HCT116 (cell line): ENCODE measurements around the gene CS. TPM values are rescaled to one million over a fixed set of nuclear protein-coding genes. Genes with fewer than 3 reads are reported as not detected.

ENCODE experiments used
- ATAC-seq: fragments of 200-7000 bp; cut with Tn5 transposase; 2 replicates; pipeline ENCODE4 v1.9.1; 2020; ENCODE audit warnings: mild to moderate bottlenecking, moderate library complexity
- BruUV-seq: library from RNA; stranded (reverse); fragments of 400-500 nt; replicated peaks from 2 replicates; lab custom pipeline; 2021; lab: Mats Ljungman, UMichigan
- CTCF ChIA-PET: fragments of 300-600 bp; sonication (Branson Sonifier 250); formaldehyde crosslinking; loops from one replicate; lab custom pipeline; 2021; ENCODE audit warnings: antibody characterized with exemption; lab: Charles Lee
- POLR2A ChIA-PET: fragments of 300-600, 350-600 bp; sonication (Branson Sonifier 250); formaldehyde crosslinking; loops from one replicate; lab custom pipeline; 2021; ENCODE audit warnings: antibody characterized with exemption; lab: Charles Lee
- RAD21 ChIA-PET, 2 experiments: fragments of 300-600 bp; sonication (Branson Sonifier 250); formaldehyde crosslinking; loops; one replicate each; lab custom pipeline; 2023; ENCODE audit warnings: low total read pairs in 2 of 2; ENCODE audit not compliant: uncharacterized antibody in 2 of 2, unreplicated experiment in 2 of 2, low non-redundant PET in 1 of 2; lab: Charles Lee
- DNase-seq: peaks from one replicate; pipeline ENCODE4 v3.0.0-alpha.2; 2010; ENCODE audit warnings: low read depth, low spot score
- H2AFZ ChIP-seq: fragments of 200-600 bp; shearing (Covaris generic), sonication (generic); 2 replicates; pipeline ENCODE4 v1.6.1; 2017; ENCODE audit warnings: low read depth, mixed run types, mixed read lengths, antibody characterized with exemption, low read length; ENCODE audit not compliant: poor library complexity, severe bottlenecking
- H3K27ac ChIP-seq: 2 replicates; pipeline ENCODE4 v1.5.1; 2012; ENCODE audit warnings: low read depth, low read length
- H3K27me3 ChIP-seq: fragments of 200-600 bp; sonication (generic); 2 replicates; pipeline ENCODE4 v1.6.1; 2016; ENCODE audit warnings: mixed run types, low read length, mixed read lengths; ENCODE audit not compliant: insufficient read depth
- H3K36me3 ChIP-seq, 2 experiments: fragments of 200-500 bp in 1 of 2; fragments of 200-600 bp in 1 of 2; sonication (Bioruptor generic) in 1 of 2; sonication (generic) in 1 of 2; 2 replicates each; pipeline versions ENCODE4 v1.5.1 to v1.6.1; 2014 to 2016; ENCODE audit warnings: low read length in 2 of 2, inconsistent platforms in 1 of 2, mixed read lengths in 1 of 2, mixed run types in 1 of 2; ENCODE audit not compliant: insufficient read depth in 2 of 2, control insufficient read depth in 1 of 2
- H3K4me1 ChIP-seq, 2 experiments: fragments of 200-600 bp in 1 of 2; sonication (generic) in 1 of 2; 2 replicates each; pipeline versions ENCODE4 v1.5.1 to v1.6.1; 2012 to 2017; ENCODE audit warnings: low read length in 2 of 2, inconsistent platforms in 1 of 2, mild to moderate bottlenecking in 1 of 2, mixed read lengths in 1 of 2, mixed run types in 1 of 2, moderate library complexity in 1 of 2; ENCODE audit not compliant: insufficient read depth in 2 of 2, control insufficient read depth in 1 of 2
- H3K4me2 ChIP-seq: fragments of 200-600 bp; sonication (generic); 2 replicates; pipeline ENCODE4 v1.6.1; 2017; ENCODE audit warnings: mixed run types, low read length, mixed read lengths
- H3K4me3 ChIP-seq, 2 experiments: fragments of 200-600 bp in 1 of 2; sonication (generic) in 1 of 2; replicated peaks in 1 of 2; 2 replicates each; pipeline ENCODE4 v1.5.1; 2011 to 2016; ENCODE audit warnings: low read length in 2 of 2, control low read depth in 1 of 2, low read depth in 1 of 2, mild to moderate bottlenecking in 1 of 2, mixed read lengths in 1 of 2, mixed run types in 1 of 2
- H3K79me2 ChIP-seq: fragments of 200-600 bp; sonication (generic); 2 replicates; pipeline ENCODE4 v1.6.1; 2017; ENCODE audit warnings: mild to moderate bottlenecking, mixed run types, low read length, moderate library complexity, mixed read lengths; ENCODE audit not compliant: insufficient read depth
- H3K9ac ChIP-seq: fragments of 200-600 bp; sonication (generic); 2 replicates; pipeline ENCODE4 v1.6.1; 2016; ENCODE audit warnings: low read length, mixed read lengths
- H3K9me2 ChIP-seq: fragments of 200-600 bp; sonication (generic), shearing (Covaris generic); 2 replicates; pipeline ENCODE4 v1.6.1; 2017; ENCODE audit warnings: mixed run types, mild to moderate bottlenecking, moderate library complexity; ENCODE audit not compliant: insufficient read depth
- H3K9me3 ChIP-seq, 2 experiments: fragments of 200-500 bp in 1 of 2; fragments of 200-600 bp in 1 of 2; sonication (Bioruptor generic) in 1 of 2; sonication (generic) in 1 of 2; 2 replicates each; pipeline ENCODE4 v1.6.1; 2014 to 2017; ENCODE audit warnings: low read length in 2 of 2, mixed read lengths in 2 of 2, inconsistent platforms in 1 of 2, low read depth in 1 of 2, mild to moderate bottlenecking in 1 of 2, mixed run types in 1 of 2, moderate library complexity in 1 of 2; ENCODE audit not compliant: control insufficient read depth in 1 of 2, insufficient read depth in 1 of 2
- H4K20me1 ChIP-seq: fragments of 200-600 bp; sonication (generic), shearing (Covaris generic); 2 replicates; pipeline ENCODE4 v1.6.1; 2017; ENCODE audit warnings: mixed run types, mild to moderate bottlenecking, moderate library complexity; ENCODE audit not compliant: insufficient read depth
- ATF3 ChIP-seq: IDR thresholded peaks from 2 replicates; pipeline ENCODE4 v1.6.1; 2012
- CBX3 ChIP-seq: IDR thresholded peaks from 2 replicates; pipeline ENCODE4 v1.6.1; 2012; ENCODE audit warnings: low read depth
- CEBPB ChIP-seq: IDR thresholded peaks from 2 replicates; pipeline ENCODE4 v1.6.1; 2012; ENCODE audit warnings: low read depth
- EGR1 ChIP-seq: IDR thresholded peaks from 2 replicates; pipeline ENCODE4 v1.6.1; 2012; ENCODE audit warnings: low read depth
- ELF1 ChIP-seq: IDR thresholded peaks from 2 replicates; pipeline ENCODE4 v1.6.1; 2012; ENCODE audit warnings: low read depth, borderline replicate concordance
- EZH2 ChIP-seq: fragments of 200-600 bp; sonication (generic); IDR thresholded peaks from 2 replicates; pipeline ENCODE4 v1.6.1; 2017; ENCODE audit warnings: antibody characterized with exemption, mixed run types
- FOSL1 ChIP-seq: IDR thresholded peaks from 2 replicates; pipeline ENCODE4 v1.6.1; 2012; ENCODE audit warnings: low read depth
- JUND ChIP-seq: IDR thresholded peaks from 2 replicates; pipeline ENCODE4 v1.6.1; 2012
- MAX ChIP-seq: IDR thresholded peaks from 2 replicates; pipeline ENCODE4 v1.6.1; 2012
- POLR2AphosphoS5 ChIP-seq: IDR thresholded peaks from 2 replicates; pipeline ENCODE4 v1.6.1; 2011; ENCODE audit warnings: mild to moderate bottlenecking, low read depth, low read length, moderate library complexity
- RAD21 ChIP-seq: IDR thresholded peaks from 2 replicates; pipeline ENCODE4 v1.6.1; 2012; ENCODE audit warnings: low read depth, mild to moderate bottlenecking
- SP1 ChIP-seq: IDR thresholded peaks from 2 replicates; pipeline ENCODE4 v1.6.1; 2012; ENCODE audit warnings: low read depth
- SRF ChIP-seq: IDR thresholded peaks from 2 replicates; pipeline ENCODE4 v1.6.1; 2012; ENCODE audit warnings: low read depth
- YY1 ChIP-seq: IDR thresholded peaks from 2 replicates; pipeline ENCODE4 v1.6.1; 2011; ENCODE audit warnings: low read length, low read depth, moderate library complexity, mild to moderate bottlenecking; ENCODE audit not compliant: insufficient replicate concordance; ENCODE audit errors: extremely low read depth
- ZFX ChIP-seq: fragments of 450-650 bp; IDR thresholded peaks from 2 replicates; pipeline ENCODE4 v1.6.1; 2017
- ZNF274 ChIP-seq: fragments of 200-500 bp; sonication (Bioruptor generic); IDR thresholded peaks from 2 replicates; pipeline ENCODE4 v1.6.1; 2014; ENCODE audit warnings: mild to moderate bottlenecking, low read depth, low read length, inconsistent platforms
- intact Hi-C: fragments of 100-400 bp; cut with micrococcal nuclease; formaldehyde crosslinking; loops from 2 replicates; pipeline ENCODE4 v1.10.0; 2022
- total RNA-seq: library from RNA; stranded (reverse); gene quantifications from one replicate; pipeline ENCODE4 v1.2.1, GENCODE V29; 2021; ENCODE audit not compliant: unreplicated experiment
- TF ChIP-seq, protein P1 (sequence below): IDR thresholded peaks from 2 replicates; pipeline ENCODE4 v1.6.1; 2012; ENCODE audit warnings: low read depth
- TF ChIP-seq, protein P2 (sequence below), 3 experiments: fragments of 200-600 bp in 1 of 3; sonication (generic) in 1 of 3; IDR thresholded peaks in 2 of 3; conservative IDR thresholded peaks in 1 of 3; 2 replicates each; pipeline ENCODE4 v1.5.1; 2012 to 2017; ENCODE audit warnings: low read depth in 2 of 3, low read length in 2 of 3, antibody characterized with exemption in 1 of 3, borderline replicate concordance in 1 of 3, control low read depth in 1 of 3, mild to moderate bottlenecking in 1 of 3, mixed read lengths in 1 of 3, mixed run types in 1 of 3, moderate library complexity in 1 of 3; ENCODE audit not compliant: insufficient read depth in 1 of 3
- TF ChIP-seq, protein P3 (sequence below): IDR thresholded peaks from 2 replicates; pipeline ENCODE4 v1.6.1; 2011; ENCODE audit warnings: mild to moderate bottlenecking, low read length, moderate library complexity; ENCODE audit not compliant: insufficient replicate concordance; ENCODE audit errors: extremely low read depth

The CS gene
- total RNA-seq, 1 experiment from 2014 or later, result 270 TPM

DNA sequence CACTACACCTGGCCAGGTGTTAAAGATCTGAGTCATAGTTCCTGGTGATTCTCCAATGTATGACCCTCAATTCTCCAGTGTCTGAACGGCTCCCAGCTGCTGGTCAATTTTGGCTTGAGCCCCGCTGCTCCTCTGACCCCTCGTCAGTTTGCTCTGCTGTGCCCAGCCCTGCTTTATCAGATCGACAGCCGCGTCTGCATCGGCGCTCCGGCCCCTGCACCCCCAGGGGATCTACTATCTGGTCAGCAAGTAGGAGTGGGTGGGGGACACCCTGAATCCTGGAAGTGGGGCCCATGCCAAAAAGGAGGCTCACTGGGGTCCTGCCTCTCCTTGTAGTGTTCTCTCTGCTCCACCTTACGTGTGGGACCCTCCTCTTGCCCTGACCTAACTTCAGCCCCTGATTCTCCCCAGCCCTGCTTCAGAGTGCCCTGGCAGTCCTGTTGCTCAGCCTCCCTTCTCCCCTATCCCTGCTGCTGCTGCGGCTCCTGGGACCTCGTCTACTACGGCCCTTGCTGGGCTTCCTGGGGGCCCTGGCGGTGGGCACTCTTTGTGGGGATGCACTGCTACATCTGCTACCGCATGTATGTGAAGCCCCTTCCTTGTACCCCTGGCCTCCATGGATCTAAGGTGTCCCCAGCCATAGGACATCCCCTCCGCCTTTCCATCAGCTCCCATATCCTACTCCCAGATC is 65.2 kb downstream of the CS start:
- no peaks in the 10 kb centered on the region for H3K9me3 ChIP-seq
- ChIA-PET POLR2A (no interaction called here), CTCF (no interaction called here), RAD21 (no interaction called here)
- H3K4me3 ChIP-seq, result no peak overlapping the region
- no peak overlapping the region for H3K27ac ChIP-seq
- H3K9me2 ChIP-seq, result no peaks in the 10 kb centered on the region
- ATAC-seq (no peak), DNase-seq (no peak)
- intact Hi-C loops, result no loop called here
- H3K4me1 ChIP-seq, result peaks cover 0 to 6% of the 10 kb centered on the region in 2 experiments; a peak in 1 of 4 replicates
- no peak overlapping the region for H3K9ac ChIP-seq
- peaks cover 0 to 3% of the 10 kb centered on the region in 2 experiments; a peak in 2 of 4 replicates for H3K36me3 ChIP-seq
- no peak for TF ChIP-seq ZFX
- TF ChIP-seq CBX3, result no peak
- no peak for TF ChIP-seq EGR1
- TF ChIP-seq SP1, result no peak
- TF ChIP-seq ZNF274, result no peak
- TF ChIP-seq EZH2, result no peak
- no peak for TF ChIP-seq CEBPB
- TF ChIP-seq JUND, result no peak
- TF ChIP-seq, protein P1, sequence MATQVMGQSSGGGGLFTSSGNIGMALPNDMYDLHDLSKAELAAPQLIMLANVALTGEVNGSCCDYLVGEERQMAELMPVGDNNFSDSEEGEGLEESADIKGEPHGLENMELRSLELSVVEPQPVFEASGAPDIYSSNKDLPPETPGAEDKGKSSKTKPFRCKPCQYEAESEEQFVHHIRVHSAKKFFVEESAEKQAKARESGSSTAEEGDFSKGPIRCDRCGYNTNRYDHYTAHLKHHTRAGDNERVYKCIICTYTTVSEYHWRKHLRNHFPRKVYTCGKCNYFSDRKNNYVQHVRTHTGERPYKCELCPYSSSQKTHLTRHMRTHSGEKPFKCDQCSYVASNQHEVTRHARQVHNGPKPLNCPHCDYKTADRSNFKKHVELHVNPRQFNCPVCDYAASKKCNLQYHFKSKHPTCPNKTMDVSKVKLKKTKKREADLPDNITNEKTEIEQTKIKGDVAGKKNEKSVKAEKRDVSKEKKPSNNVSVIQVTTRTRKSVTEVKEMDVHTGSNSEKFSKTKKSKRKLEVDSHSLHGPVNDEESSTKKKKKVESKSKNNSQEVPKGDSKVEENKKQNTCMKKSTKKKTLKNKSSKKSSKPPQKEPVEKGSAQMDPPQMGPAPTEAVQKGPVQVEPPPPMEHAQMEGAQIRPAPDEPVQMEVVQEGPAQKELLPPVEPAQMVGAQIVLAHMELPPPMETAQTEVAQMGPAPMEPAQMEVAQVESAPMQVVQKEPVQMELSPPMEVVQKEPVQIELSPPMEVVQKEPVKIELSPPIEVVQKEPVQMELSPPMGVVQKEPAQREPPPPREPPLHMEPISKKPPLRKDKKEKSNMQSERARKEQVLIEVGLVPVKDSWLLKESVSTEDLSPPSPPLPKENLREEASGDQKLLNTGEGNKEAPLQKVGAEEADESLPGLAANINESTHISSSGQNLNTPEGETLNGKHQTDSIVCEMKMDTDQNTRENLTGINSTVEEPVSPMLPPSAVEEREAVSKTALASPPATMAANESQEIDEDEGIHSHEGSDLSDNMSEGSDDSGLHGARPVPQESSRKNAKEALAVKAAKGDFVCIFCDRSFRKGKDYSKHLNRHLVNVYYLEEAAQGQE, result no peak
- TF ChIP-seq POLR2AphosphoS5, result no peak
- TF ChIP-seq MAX, result no peak
- no peak for TF ChIP-seq RAD21
- no peak for TF ChIP-seq ATF3
- TF ChIP-seq FOSL1, result no peak
- TF ChIP-seq SRF, result no peak
- TF ChIP-seq, protein P2, sequence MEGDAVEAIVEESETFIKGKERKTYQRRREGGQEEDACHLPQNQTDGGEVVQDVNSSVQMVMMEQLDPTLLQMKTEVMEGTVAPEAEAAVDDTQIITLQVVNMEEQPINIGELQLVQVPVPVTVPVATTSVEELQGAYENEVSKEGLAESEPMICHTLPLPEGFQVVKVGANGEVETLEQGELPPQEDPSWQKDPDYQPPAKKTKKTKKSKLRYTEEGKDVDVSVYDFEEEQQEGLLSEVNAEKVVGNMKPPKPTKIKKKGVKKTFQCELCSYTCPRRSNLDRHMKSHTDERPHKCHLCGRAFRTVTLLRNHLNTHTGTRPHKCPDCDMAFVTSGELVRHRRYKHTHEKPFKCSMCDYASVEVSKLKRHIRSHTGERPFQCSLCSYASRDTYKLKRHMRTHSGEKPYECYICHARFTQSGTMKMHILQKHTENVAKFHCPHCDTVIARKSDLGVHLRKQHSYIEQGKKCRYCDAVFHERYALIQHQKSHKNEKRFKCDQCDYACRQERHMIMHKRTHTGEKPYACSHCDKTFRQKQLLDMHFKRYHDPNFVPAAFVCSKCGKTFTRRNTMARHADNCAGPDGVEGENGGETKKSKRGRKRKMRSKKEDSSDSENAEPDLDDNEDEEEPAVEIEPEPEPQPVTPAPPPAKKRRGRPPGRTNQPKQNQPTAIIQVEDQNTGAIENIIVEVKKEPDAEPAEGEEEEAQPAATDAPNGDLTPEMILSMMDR (IDR thresholded peaks at IDR 0.05 in 2 of 3, conservative IDR thresholded peaks at IDR 0.05 in 1 of 3; ENCODE audit: borderline replicate concordance in 1 of 3, insufficient read depth in 1 of 3, low read depth in 2 of 3, low read length in 2 of 3), result no peak
- no peak for TF ChIP-seq YY1
- TF ChIP-seq ELF1, result no peak
- TF ChIP-seq, protein P3, sequence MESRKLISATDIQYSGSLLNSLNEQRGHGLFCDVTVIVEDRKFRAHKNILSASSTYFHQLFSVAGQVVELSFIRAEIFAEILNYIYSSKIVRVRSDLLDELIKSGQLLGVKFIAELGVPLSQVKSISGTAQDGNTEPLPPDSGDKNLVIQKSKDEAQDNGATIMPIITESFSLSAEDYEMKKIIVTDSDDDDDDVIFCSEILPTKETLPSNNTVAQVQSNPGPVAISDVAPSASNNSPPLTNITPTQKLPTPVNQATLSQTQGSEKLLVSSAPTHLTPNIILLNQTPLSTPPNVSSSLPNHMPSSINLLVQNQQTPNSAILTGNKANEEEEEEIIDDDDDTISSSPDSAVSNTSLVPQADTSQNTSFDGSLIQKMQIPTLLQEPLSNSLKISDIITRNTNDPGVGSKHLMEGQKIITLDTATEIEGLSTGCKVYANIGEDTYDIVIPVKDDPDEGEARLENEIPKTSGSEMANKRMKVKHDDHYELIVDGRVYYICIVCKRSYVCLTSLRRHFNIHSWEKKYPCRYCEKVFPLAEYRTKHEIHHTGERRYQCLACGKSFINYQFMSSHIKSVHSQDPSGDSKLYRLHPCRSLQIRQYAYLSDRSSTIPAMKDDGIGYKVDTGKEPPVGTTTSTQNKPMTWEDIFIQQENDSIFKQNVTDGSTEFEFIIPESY, result no peak
- H4K20me1 ChIP-seq, result no peaks in the 10 kb centered on the region
- H3K27me3 ChIP-seq, result no peaks in the 10 kb centered on the region
- BruUV-seq, result no TSS peak
- no peak overlapping the region for H2AFZ ChIP-seq
- H3K79me2 ChIP-seq, result no peaks in the 10 kb centered on the region
- no peak overlapping the region for H3K4me2 ChIP-seq
